ENCODE measurements around the gene SPON2.
A peak's percentile ranks its signal among the peaks of the same experiment; 100 is the strongest.

Gene SPON2

DNA sequence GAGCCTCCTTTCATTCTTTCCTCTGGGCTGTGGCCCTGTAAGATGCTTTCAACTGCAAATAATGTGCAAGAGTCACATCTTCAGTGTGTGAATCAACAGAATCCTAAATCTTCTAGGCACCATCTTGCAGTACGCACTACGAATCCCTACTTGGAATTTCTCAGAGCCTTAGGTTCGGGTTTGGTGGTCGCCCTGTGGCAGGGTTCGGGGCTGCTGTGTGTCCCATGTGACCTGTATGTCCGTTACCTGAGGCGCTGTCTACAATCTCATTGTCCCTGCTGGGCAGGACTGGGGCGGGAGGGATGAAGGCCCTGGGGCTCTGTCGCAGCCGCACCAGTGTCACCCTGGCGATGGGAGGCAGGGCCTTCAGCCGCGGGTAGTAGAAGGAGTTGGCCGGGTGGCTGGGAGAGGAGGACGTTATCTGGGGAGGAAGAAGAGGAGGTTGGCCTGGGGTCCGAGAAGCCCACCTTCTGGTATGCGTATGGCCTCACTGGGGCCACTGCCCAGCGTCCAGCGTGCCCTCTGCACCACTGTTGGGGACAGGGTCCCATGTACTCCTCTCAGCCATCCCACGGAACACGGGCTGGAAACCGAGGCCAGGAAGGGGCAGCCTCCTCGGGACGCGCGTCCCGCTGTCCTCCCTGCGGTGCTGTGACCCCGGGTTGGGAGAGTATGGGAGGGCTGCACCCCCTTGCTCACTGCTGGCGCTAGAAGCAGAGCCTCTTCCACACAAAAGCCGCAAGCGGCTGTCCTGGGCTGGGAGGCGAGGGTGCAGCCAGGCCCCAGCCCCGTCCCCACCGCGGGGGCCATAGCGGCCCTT, 2.0 kb downstream of the SPON2 start:
- no peak for FAIRE-seq

DNA sequence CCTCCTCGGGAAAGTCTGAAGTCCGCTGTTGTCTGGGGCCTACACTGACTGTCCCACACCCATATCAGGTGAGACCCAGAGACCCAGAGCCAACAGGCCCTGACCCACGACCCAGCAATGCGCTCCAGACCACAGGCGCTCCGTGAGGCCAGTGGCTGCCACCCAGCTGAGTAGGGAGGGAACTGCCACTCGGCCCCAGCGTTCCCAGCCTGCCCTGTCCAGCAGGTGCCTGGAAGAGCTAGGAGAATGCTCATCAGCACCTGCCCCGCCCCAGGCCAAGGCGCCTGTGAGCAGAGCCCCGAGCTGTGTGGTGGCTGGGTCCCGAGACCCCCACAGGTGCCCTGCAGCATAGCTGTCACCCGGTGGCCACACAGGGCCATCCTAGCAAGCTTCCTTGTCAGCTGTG, 2.7 kb downstream of the SPON2 start:
- FAIRE-seq, result no peak

DNA sequence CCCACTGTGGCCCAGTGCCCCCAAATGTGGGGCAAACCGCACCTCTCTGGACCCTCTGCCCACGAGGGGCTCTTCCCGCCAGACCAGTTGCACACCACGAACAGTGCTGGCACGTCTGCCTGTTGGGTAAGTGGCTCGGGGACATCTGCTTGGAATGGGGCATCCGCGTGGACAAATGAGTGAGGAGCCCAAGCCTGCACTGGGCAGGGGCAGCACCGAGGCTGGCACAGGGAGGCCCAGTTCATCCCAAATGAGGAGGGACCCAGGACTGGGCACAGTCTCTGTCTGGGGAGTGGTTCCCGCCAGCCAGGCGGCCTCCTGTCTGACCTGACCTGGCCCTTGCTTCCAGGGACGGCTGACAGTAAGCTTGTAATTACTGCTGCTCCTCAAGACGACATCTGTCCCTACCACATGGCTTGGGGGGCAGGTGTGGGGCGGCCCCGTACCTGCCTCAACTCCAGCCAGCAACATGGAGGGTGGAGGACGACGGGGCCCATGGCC, 3.2 kb downstream of the SPON2 start:
- no peak for FAIRE-seq

DNA sequence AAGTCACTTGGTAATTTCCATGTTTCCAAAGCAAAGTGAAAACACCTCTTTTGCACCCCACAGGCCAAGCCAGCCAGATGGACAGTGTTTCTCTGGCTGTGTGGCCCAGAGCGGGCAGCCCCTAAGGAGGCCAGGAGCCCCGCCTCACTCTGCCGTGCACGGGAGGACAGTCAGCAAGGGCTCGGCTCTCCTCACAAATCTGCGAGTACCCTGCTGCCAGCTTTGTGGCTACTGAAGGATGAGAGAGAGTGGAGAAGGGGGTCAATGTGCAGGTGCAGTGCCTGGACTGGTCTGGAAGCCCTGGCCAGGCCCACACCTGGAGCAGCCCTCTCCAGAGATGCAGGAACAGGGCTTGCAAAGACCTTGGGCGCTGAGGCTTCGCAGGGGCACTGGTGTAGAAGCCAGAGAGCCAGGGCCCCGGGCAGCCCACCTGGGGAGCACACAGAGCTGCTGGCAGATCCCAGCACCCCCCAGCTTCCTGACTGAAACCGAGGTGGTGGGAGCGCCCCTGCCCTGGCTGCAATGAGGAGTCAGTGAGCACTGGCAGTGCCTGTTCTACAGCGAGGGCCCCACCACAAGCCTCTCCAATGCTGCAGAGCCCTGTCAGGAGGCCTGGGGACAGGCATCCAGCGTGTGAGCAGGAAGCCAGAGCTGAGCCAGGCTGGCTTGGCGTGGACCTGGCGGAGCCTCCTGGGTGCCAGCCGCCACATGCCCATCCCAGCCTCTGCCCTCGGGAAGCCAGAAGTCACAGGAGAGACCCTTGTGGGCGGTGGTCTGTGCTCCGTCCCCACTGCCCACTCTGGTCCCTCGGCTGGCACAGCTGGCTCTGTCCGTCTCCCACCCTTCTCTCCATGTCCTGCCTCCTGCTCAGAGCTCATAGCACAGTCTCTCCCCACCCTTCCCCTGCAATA, 3.9 kb downstream of the SPON2 start:
- no peak for FAIRE-seq

DNA sequence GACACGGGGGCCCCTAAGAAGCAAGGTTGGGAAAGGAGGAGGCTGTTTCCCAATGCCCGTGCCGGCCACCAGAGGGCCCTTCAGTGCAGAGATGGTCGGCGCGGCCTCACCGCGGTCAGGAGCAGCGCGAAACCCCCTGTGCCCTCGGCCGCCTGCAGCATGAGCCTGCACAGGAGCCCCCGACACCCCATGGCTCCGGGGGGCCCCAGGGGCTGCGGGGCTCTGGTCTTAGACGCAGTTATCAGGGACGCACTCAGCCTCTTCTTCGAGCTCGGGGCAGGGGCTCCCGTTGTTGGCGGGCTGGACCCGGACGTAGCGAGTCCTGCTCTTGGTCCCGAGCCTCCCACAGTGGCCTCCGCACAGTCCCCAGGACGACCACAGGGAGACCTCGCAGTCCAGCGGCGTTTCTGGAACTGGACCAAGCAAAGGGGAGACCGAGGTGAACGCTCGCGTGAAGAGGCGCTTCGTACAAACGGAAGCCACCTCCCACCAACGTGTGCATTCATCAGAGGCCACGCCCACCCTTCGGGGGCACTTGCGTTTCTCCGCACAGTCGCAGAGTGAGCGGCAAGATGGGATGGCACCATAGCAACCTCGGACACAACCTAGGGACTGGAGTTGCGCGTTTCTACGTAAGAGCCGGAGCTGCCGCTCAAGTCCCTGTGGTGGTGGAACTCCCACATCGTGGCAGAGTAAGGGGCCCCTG, 5.0 kb downstream of the SPON2 start:
- FAIRE-seq, result no peak

DNA sequence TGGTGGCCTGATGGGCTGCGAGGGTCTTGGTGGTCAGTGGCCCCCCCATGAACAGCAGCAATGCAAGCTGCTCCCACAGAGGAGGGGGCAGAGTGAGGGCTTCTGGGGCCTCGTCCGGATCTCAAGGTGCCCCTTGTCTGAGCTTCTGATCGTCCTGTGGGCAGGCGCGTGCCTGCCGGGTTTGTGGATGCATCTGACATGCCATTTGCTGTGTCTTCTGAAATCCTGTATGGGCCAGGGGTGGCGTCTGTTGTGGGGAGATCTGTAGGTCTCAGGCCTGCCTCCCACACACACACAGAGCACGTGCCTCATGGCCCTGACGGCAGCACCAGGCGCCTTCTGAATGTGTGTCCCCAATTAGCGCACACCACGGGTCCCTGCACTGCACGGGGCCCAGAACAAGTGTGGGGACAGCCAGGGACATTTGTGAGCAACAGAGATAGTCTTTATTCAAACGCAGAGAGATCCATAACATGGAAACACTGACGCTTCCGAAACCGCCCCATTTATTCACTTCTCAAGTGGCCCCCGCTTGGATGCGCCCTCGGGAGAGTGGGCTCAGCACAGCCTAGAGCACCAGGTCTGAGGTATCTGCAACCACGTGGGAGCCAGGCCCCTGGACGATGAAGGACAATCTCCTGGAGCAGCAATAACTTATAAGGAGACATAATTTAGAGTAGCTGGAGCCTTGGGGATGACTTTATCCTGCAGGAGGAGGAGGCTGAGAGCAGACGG, 5.7 kb downstream of the SPON2 start:
- FAIRE-seq, result no peak

DNA sequence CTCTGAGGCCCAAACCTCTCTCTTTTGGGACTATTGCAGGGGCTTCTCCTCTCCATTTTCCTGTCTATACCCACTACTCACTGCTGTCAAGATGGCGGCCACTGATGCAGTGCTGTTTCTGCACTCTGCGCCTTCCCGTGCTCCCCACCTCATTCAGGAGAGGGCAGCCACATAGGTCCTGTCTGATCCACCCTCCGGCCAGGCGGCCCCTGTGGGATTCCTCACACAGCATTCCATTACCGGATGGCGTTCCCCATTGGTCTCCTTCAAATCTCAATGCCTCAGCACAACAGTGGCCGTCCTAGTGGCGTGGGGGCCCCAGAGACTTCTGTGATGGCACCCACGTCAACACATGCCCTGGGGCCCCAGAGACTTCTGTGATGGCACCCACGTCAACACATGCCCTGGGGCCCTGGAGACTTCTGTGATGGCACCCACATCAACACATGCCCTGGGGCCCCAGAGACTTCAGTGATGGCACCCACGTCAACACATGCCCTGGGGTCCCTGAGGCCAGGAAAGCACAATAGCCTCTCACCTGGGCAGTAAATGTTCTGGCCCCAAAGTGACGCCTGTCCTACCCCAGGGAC, 7.3 kb downstream of the SPON2 start:
- FAIRE-seq, result no peak

DNA sequence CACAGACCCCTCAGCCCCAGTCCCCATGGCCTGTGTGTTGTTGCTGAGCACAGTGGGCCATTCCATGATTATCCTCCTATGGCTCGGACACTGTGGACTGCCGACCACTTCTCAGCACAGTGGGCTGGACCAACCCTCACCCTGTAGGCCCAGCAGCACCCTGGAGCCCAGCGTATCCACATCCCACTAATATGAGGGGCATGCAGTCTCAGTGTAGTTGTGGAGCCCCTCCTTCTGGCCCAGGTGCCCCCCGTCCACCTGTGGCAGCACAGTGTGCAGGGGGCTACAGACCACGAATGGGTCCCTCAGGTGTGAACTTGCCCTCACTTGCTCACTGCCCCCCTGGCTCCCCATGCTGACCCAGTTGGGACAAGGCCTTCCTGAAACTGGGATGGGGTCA, 7.9 kb downstream of the SPON2 start:
- FAIRE-seq, result no peak

DNA sequence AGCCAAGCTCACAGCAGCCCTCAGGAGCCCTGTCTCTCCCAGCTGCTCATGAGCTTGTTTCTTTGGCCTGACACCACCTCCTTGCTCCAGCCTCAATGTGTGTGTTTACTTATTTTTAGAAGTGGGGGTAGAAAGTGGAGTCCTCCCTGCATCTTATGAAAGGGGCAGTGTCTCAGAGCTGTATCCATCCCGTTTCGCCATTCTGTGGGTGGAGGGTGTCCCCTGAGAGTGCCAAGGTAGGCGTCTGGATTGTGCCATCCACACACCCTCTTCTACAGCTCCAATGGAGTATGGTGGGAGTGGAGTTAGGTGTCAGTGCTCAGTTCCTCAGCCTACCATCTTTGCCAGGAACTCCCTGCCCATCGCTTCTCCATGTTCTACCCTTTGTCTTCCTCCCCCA, 8.3 kb downstream of the SPON2 start:
- no peak for FAIRE-seq

DNA sequence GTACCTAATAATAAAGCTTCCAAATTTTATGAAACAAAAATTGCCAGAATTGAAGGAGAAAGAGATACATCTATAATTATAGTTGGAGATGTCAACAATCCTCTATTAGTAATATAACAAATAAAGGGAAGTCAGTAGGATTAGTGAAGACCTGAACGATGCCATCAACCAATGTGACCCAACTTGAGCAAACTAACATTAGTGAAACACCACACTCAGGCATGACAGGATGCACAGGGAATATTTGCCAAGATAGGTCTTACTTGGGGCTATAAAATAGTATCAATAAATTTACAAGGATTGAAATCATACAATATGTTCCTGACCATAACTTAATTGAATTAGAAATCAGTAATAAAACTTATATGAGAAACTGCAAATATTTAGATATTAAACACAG, 12.0 kb downstream of the SPON2 start:
- FAIRE-seq, result no peak

DNA sequence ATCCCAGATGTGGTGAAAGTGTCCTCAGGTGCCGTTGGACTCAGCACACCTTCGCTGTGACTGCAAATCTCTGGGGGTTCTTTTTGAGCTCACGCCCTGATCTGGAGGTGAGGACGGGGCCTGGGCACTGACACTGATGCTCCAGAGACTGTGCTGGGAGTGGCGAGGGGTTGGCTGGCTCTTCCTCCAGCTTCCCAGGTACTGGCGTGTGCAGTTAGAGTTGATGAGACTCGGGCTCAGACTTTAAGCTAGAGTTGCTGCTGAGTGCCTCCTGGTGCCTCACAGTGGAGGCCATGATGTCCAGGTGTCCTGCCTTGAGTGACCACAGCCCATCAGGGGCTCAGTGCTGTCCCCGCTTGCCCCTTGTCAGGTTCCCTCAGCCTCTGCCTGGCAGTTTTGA, 16.3 kb downstream of the SPON2 start:
- no peak for FAIRE-seq

DNA sequence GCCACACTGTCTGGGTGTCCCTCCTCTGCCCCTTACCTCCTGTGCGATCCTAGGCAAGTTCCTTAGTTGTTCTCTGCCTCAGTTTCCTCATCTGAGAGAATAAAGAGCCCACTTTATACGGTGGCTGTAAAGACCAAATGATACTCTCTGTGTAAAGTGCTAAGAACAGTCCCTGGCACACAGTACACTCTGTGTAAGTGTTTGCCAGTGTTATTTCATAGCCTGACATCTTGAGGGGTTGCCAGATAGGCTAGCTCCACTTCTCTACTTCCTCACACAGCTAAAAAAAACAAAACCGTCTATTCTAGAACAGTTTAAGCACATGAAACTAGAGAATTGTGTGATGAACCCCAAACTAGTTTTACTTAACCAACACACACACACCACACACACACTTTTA, 17.1 kb downstream of the SPON2 start:
- no peak for FAIRE-seq

DNA sequence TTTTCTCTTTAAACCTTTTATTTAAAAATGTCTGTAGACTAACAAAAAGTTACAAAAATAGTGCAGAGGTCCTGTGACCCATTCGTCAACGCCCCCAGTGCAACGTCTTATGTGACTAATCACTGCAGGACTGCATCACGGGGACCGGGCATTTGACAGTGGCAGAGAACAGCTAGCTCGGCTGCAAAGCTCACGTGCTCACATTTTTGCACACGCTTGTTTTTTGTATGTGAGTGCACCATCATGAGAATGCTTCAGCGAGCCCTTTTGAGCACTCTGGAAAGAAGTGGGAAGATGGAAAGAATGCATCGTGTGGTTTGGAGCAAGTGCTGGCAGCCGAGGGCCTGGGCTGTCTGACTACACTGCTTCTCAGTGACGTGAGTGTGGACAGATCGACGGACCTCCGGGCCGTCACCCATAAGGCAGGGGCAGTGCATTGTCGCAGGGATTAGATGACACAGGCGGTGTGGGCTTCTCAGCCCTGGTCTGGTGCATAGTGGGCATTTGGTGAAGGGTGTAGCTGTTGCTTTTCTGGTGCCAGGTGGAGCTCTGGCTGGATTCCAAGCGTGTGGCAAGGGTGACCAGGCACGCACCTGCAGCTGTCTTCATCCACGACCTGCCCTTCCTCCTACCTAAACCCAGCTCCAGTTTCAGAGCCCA, 17.7 kb downstream of the SPON2 start:
- no peak for FAIRE-seq

DNA sequence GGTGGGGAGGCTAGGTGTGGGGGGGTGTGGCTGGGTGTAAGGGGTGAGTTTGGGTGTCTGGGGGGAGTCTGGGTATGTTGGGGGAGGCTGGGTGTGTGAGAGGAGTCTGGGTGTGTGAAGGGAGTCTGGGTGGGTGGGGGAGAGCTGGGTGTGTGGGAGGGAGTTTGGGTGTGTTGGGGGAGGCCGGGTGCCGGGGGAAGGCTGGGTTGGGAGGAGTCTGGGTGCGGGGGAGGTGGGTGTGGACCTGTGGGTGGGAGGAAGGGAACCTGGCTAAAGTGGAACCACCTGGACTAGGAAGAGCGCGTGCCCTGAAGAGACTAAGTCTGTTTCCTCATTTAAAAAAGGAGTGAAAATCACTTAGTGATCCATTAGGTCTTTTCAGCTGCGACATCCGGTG, 18.3 kb downstream of the SPON2 start:
- no peak for FAIRE-seq

DNA sequence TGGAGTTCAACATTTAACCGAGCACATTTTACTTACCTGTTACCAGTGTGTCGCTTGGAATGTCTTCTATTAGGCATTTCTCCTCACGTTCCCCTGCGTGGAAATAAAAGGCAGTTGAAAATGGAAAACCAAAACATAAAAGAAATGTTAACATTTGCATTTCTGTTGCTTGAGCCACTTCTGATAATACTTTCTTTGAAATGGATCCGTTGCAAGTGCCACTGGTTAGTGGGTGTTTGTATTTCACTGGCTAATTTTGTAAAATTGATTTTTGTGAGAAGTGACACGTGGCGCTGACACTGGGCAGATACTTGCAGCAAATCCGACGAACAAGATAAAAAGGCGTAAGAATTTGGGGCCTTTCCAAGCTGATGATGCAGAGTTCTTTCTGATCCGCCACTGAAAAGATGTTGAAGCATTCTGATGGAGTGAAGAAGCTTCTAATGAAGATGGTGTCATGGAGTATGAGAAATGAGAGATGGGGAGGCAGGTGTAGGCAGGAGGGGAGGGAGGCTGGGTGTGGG, 18.8 kb downstream of the SPON2 start:
- FAIRE-seq, result no peak

DNA sequence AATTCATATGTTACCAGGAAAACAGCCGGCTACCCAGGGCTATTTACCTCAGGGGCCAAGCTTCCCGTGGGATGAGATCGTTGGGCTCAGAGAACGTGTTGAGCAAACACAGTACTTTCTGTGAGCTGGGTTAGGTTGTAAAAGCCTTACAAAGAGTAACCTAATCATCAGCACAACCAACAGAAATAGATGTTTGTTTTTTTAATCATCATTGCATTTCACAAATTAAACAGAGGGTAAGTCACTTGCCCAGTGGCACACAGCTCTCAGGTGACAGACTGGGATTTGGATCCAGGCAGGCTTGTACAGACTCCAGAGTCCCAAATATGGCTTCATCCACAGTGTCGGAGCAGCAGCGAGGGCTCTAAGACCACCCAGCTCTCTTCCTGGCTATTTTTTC, 20.1 kb downstream of the SPON2 start:
- no peak for FAIRE-seq

DNA sequence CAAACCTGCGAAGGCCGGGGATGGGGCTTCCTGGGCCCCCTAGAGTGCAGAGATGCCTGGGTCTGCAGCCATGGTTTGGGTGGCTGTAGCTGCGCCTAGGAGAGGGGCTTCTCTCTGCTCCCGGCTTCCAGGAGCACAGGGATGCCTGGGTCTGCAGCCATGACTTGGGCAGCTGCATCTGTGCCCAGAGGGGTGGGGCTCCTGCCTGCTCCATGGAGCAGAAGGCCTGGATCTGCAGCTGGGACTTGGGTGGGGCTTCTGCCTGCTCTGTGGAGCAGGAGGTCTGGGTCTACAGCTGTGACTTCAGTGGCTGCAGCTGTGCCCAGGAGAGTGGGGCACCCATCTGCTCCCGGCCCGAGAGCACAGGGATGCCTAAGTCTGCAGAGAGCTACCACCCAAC, 20.8 kb downstream of the SPON2 start:
- no peak for FAIRE-seq

DNA sequence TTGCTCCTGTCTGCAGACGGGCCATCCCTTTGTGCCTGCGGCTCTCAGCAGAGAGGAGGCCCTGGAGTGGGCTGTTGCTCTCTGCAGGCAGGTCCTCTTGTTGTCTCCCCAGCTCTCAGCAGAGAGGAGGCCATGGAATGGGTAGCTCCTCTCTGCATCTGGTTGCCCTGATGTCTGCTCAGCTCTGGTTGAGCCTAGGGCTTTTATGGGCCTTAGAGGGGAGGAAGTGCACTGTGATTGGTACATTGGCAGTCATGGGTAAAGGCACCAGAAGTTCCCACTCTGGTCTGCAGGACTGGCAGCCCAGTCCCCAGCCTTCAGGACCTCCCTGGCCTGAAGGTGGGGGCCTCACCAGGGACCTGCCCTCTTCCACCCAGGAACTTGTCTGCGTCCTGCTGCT, 21.5 kb downstream of the SPON2 start:
- FAIRE-seq, result no peak

DNA sequence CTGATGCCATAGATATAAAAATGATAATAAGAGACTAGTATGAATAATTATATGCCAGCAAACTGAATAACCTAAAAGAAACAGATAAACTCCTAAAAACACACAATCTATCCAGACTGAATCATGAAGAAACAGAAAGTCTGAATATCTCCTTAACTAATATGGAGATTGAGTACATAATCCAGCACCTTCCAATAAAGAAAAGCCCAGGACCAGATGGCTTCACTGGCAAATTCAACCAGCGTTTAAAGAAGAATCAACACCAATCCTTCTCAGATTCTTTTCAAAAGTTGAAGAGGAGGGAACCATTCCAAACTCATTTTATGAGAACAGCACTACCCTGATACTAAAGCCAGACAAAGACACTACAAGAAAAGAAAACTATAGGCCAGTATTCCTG, 32.5 kb downstream of the SPON2 start:
- no peak for FAIRE-seq

DNA sequence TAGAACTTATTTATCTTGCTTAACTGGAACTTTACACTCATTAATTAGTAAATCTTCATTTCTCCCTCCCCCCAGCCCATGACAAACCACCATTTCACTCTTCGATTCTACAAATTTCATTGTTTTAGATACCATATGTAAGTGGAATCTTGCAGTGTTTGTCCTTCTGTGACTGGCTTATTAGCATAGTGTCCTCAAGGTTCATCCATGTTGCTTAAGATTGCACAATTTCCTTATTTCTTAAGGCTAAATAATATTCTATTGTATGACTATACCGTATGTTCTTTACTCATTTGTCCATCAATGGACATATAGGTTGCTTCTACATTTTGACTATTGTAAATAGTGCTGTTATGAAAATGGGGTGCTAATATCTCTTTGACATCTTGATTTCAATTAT, 34.5 kb downstream of the SPON2 start:
- FAIRE-seq, result peak; percentile 56

DNA sequence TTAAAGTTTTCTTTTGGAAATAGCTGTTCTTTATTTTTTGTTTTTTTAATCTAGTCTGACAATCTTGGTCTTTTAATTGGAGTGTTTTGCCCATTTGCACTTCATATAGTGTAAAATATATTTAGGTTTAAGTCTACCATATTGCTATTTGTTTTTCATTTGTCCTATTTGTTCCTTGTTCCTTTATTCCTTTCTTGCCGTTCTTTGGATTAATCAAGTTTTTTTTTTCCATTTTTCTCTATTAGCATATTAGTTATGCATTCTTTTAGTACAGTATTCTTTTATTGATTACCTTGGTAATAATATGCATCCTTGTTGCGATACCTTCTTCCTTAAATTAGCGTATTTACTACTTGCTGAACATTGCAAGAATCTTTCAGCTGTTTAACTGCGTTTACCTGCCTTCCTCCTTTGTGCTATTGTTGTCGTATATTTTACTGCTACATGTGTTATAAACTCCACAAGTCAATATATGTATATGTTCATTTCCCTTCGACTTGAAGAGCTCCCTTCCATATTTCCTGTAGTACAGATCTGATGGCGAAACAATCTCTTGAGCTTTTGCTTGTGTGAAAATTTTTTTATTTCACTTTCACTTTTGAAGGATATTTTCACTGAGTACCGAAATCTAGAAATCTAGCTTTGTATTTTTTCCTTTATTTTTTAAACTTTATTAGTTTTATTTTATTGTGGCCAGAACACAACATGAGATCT, 35.2 kb downstream of the SPON2 start:
- FAIRE-seq, result peak; percentile 85
